ENCODE results near the gene FGF14.

Gene FGF14

DNA sequence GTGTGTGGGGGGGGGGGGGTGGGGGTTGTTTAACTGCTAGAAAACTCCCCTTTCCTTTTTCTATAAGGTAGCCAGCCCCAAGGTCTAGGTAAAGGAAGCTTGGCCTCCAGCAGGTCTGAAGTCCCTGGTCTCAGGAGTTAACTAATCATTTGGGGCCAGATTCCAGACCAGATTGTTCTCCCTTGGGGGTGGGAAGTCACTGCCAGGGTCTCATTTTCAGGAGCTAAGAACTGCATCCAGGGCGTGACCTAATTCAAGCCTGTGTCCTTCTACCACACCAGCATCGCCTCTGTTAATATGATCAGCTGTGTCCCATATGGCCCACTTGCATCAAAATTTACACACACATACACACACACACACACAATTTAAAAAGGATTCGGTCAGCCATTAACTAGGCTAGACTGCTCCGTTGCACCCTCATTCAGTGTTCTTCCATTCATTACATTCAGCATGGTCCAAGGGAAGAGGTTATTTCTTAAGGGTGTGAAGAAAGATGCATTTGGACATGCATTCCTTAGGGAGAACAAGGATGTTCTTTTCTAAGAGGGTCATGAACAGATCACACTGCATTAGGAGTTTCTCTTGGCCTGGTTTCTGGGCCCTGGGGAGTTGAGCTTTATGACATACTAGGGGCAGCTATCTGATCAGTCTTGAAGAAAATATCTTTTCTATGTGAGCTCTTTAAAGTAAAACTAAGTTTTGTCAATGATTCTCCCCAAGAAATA lies 91.0 kb downstream of the FGF14 start:
- DNase-seq (no peak), ATAC-seq (no peak)

DNA sequence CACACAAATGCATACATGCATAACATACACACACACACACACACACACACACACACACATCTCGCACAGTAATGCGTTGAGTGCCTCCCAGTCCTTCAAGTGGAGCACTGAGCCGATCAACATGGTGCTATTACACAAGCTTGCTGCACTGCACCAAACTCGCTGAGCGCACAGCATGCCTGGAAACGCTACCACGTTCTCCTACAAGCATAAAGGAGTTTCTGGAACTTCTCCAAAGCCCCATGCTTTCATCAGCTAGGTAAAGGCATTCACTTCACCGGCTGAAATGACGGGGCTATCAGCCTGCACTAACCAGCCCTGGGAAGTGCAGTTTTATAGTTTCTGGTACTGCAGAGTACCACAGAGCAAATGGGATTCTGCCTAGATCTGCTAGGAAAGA lies 92.7 kb downstream of the FGF14 start:
- no peak for ATAC-seq
- DNase-seq = no peak

DNA sequence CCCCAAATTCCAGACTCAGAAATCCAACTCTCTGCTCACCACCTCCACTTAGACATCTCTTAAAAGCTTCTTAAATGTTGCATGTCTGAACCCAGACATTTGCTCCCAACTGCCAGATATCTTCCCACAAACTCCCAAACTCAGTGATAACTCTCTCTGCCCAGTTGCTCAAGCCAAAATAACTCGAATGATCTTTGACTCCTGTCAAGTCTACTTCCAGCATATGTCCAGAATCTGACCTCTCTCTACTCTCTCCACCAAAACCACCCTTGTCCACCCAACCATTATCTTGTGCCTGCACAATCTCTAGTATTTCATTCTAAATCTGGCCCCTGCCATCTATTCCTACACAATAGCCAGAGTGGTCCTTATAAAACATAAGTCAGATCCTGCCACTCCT lies 99.3 kb downstream of the FGF14 start:
- no peak for ATAC-seq
- DNase-seq = no peak

DNA sequence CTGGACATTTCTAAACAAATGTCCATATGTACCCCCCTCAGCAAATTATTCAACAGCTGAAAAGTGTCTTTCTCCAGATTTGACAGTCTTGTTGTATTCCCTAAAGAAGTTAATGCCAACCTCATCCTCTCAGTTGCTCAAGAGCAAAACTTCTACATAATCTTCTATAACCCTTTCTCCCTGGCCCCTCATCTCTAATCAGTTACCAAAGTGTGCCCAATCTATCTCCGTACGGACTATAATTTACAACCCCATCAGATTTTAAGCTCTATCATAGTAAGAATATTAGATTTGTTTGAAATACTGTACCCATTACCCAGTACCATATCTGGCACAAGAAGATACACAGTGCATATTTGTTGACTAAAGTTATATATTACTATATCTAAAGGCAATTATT lies 101.5 kb downstream of the FGF14 start:
- no peak for DNase-seq
- no peak for ATAC-seq

DNA sequence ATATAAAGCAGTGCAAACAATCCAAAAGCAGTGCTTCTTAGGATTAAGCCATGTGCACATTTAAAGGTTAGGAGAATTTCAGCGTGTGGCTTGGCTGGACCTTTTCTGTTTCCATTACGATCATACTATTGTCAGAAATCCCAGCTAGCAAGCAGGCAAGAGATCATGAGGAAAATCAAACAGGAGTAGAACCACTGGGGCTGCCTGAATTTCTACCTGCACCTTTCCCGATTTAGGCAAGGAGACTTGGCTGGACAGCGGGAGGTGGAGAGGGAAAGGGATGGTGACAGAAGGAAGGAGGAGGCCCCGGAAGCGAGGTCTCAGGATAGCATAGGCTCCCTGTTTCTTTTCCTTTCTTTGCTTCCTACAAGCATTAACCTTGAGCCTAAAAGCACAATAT lies 102.5 kb downstream of the FGF14 start:
- DNase-seq (no peak), ATAC-seq (no peak)

DNA sequence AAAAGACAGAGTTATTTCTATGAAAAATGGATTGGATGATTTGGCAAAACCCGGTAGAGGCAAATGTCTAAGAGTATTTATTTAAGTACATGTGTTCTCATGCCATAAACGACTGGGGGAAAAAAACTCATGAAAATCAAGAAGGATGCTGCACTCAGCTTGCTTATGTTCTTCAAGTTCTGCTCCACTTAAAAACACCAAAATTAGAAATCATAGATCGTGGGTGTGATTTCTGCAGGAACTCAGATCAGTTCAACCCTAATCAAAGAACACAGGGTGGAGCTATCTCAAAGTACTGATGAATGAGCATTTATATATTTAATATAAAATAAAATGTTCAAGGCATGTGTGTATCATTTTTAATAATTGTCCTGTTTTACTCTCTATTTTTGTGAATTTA lies 103.8 kb downstream of the FGF14 start:
- DNase-seq = no peak
- ATAC-seq = no peak

DNA sequence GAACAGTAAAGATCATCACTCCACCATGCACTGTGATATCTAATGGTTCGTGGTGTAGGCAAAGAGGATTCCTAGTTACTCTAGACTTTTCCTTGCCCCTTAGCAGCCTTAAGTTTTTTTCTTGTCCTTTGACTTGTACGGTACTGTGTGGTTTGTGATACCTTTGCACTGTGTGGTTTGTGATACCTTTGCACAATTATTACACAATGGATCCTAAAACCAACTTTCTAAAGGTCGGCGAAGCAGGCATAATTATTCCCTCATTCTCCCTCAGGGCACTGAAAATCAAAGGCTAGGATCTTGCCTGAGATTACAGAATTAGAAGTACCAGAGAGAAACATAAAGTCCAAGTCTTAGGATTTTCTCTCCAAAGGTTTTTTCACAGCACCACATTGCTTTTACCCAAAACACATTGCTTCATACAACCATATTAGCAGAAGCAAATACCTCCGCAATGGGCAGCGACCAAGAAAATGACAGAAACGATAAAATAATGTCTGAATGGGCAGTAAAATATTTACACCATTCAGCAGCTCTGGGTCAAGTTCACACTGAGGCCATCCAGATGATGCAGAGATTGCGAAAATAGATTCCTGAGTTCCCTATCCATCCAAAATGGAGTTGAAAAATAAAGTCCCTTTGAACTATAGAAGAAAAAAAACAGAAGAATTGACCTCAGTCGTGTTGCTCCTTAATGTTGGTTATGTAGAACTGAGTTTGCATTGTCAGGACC lies 106.4 kb downstream of the FGF14 start:
- no peak for ATAC-seq
- no peak for DNase-seq

DNA sequence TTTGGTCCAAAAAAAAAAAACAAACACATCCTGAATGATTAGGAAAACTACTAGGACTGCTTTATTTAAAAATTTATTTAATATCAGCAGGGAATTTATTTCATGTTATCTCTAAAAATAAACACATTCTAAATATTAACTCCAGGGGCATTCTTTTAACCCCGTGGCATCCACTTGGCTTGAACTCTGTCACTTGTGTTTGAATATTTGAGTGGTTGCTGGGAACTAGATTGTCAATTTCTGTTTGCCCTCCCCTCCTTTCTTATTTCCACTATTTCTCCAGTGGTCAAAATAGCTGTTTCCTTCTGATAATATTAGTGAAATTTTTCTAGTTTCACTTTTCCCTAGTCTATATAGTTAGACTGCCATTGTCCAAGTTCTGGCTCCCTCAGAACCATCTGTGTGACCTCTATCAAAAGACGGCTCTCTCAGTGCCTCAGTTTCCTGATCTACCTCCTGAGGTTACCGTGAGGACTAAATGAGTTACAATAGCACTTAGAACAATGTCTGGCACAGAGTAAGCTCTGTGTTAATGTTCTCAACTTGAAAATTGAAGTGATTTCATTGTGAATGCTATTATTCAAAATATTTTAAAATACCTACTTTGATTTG lies 107.3 kb downstream of the FGF14 start:
- ATAC-seq (no peak), DNase-seq (no peak)

DNA sequence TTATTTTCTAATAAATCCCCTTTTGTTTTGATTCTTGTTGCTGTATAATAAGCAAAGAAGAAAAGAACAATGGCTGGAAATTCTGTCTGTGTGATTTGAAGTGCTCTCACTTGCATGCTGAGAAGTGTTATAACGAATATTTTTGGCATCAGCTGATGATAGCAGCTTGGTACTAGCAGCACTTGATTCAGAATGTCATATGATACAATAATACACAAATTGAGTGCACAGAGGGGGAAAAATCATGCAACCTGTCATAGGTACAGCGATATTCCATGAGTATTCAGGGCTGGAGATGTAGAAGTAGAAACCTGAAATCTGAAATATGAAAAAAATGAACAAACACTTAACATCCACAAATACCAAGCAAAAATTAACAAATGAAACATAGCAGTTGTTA lies 108.1 kb downstream of the FGF14 start:
- no peak for ATAC-seq
- DNase-seq = no peak

DNA sequence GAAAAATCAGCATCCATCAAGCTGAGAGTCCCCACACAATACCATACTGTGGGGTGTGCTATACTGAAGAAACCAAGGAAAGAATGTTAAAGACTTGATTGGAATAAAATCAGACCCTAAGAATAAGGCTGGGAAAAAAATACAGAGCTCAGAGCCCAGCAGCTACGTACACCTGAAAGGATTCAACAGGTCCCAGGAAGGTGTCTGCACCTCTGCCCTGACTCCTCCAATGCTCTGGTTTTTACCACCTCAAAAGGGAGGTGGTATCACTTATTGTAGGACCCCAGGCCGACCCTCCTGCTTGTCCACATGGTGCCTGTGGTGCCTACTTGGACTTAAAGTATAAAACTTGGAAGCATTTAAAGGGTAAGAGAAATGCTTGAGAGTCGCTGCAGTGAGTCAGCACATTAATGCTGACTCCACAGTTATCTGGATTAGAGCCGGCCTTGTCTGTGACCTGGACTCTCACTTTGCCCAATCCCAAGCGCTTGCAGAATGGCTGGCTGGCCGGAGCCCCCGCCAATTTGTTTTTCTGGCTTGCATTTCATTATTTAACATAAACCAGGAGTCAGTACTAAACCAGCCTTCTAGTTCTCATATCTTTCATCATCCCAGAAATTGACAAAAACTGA lies 110.1 kb downstream of the FGF14 start:
- no peak for DNase-seq

DNA sequence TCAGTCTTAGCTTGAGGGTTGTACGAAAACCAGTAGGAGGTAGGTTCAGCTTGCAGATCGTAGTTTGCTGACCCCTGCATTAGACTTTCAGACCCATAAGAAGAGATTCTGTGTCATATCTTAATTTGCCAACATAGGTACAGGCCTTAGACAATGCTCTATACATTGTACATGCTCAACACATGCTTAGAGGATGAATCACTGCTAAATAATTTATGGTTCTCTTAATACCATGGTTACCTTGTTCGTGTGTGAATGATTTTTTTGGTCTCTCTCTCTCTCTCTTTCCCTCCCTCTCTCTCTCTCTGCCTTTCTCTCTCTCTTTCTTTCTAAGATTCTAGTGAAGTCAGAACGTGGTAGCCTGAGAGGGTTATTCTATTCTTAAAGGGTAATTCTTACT lies 112.2 kb downstream of the FGF14 start:
- ATAC-seq (no peak), DNase-seq (no peak)

More for the DNA sequence above, 110.1 kb downstream of the FGF14 start:
- no peak for ATAC-seq

DNA sequence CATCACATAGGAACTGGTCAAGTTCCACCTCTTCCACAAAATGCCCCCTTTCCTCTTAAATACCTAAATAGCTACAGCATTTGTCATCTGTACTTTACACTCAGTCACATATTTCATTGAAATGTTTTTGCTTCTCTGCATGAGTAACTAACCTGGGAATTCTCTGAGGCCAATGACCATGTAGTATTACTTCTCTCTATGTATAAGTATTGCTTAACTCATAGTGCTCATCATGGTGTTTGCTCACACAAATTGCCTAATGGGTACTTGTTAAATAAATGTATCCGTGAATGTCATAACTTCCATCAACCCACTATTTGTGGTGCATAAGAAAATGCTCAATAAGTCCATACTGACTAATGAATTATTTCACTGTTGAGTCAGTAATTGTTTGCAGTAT lies 115.5 kb downstream of the FGF14 start:
- no peak for ATAC-seq
- DNase-seq = no peak

DNA sequence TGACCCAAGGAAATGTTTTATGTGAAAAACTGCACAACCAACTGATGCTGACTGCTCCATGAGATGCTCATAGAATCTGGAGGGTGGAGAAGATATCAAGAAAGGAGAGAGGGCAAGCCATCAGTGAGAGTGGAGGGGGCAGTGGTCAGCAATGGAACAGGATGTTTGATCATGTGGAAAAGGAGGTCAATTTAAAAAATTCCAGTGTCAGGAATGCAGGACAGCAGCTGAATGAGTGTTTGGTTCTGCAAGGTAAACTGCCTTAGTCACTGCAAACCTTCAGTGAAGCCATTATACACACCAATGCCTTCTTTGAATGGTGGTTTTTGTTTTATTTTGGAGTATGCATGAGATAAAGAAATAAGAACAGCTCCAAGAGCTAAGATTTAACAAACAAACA lies 121.5 kb downstream of the FGF14 start:
- ATAC-seq (no peak), DNase-seq (no peak)

DNA sequence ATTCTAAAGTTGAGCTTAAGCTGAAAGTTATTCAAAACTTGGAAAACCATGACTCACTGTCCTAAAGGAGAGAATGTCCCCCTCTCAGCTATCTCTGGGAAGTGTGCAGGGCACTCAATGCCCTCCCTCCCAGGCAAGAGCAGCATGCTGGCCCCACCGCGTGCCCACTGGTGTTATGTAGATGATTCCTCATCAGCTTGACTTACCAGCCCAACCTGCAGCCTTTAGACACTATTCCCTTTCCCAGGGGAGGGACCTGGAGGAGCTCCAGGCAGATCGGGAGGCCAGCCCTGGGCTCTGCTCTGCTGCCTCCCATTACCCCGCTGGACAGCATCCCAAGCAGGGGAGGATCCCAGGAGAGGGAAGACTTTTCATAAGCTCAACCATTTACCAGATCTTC lies 124.6 kb downstream of the FGF14 start:
- DNase-seq = no peak
- no peak for ATAC-seq

DNA sequence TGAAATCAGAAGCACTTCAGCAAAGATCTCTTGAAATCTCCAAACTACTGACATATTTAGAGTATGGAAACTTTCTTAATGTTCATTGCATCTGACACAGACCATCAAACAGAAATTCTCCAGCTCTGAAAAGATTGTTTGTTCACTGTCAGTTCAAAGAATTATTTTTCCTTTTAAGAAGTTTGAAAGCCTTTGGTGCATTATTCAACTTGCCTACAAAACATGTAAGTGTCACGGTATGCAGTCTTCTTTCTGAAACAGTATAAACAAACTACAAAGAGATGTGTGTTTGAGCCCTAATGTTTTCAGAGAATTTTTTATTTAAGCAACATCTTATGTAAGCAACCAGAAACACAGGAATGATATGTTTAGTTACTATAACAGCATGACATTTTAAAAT lies 125.4 kb downstream of the FGF14 start:
- no peak for DNase-seq
- ATAC-seq = no peak

DNA sequence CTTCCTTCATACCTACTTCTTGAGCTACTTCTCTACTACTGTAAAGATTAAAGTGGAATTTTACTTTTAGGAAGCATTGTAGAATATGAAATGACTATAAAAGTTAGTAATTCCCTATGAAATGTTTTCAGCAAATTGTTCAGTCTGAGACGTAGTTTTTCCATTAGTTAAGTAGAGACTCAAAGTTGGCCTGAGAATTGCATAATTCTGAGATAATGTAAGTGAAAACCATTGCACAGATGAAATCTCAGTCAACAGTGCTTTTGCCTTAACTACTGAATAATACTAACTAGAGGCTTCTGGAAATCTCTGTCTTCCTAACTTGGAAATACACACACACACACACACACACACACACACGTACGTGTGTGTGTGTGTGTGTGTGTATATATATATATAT lies 125.9 kb downstream of the FGF14 start:
- ATAC-seq (no peak), DNase-seq (no peak)

DNA sequence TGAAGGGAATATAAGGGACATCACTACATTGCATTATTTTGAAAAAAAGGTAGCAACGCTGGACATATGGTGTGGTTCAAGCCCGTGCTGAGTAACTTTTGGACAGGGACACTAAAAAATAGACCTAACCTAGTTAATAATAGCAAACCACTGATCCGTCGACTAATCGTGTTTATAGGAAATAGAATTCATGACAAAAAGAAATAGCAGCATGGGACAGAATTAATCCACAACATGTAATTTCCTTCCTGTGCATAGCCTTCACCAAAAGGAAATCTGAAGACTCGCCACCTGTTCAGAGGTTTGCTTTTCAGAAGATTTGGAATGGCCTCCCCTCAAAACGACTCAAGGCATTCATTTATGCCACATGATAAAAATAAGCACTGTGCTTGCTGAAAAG lies 128.7 kb downstream of the FGF14 start:
- DNase-seq (no peak), ATAC-seq (no peak)

DNA sequence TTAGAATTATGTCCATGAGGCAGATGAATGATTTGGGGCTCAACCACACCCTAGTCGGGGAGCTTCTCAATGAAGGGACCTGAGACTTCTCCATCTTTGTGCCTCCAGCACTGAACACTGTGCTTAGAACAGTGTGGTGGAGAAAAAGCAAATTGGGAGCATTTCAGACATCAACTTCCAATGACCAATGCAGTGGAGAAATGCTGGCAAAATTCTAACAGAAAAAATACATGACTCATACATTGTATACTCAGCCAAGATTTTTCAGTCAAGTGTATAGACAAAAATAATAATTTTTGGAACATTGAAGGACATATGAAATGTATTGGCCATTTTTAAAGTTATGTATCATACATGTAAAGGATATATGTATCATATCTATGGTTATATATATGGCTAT lies 134.7 kb downstream of the FGF14 start:
- no peak for DNase-seq

DNA sequence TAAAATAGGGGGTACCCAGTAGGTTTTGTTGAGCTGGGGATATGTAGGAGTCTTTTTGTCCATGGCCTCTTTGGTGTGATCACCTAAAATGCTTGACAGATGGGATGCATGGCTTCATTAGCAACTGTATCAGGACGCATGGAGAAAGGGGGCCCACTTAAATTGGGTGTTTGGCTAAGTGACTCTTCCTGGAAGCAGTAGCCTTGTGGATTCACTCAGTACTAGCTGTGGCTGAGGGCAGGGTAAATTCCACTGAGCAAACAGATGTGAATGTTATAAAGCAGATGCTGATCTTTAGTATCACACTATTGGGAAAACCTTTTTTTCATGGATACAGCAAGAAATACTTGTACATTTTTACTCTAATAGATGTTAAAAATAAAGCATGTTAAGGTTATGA lies 140.0 kb downstream of the FGF14 start:
- ATAC-seq = no peak
- no peak for DNase-seq

More for the DNA sequence above, 134.7 kb downstream of the FGF14 start:
- ATAC-seq = no peak

DNA sequence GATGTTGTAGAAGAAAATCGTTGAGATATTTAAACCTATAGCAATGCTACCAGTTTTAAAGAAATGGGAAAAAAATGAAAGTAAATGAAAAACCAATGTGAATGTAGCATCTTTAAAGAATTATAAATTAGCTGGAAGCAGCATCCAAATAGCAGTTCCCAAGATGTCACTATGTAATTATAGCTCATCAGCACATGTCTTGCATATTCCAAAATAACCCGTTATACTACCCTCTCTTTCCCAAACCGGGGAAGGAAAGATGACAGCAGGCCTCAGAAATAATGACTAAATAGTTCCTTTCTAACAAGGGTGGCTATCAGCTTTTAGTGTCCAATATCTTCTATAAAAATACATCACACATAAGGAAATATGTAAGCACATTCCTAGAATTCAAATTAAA lies 140.5 kb downstream of the FGF14 start:
- DNase-seq (no peak), ATAC-seq (no peak)

DNA sequence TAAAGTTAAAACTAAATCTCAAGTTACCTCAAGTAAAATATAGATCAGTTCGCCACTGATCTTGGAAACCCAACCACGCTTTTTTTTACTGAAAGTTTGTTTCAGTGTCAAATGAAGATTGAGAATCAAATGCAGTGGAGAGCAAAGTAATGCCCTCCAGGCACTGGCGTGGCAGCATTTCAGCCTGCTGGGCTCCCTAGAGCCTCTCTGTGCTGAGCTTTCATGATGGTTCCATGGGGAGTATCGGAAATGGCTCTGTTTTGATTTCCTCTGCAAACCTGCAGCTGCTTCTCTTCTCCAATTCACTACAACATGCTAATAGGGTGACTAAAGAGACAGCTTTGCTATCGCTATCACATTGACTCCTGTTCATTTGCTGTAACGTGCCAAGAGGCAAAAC lies 141.6 kb downstream of the FGF14 start:
- ATAC-seq (no peak), DNase-seq (no peak)

DNA sequence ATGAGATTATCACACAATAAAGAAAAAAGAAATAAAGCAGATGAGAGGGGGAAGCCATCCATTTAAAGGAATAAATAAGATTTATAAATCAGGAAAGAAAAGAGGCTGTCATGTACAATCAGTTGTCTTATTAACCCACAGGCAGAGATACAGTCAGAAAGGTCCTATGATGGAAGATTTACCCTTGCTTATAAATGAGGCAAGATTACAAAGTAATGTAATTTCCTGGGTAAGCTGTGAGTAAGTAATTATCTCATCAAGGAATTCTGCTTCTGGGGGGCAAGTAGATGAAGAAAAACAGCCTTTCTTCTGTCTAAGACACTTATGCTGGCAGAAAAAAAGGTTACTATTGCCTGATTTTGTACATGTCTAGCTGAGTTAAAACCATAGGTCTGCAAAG lies 146.4 kb downstream of the FGF14 start:
- DNase-seq = no peak
- ATAC-seq = no peak

DNA sequence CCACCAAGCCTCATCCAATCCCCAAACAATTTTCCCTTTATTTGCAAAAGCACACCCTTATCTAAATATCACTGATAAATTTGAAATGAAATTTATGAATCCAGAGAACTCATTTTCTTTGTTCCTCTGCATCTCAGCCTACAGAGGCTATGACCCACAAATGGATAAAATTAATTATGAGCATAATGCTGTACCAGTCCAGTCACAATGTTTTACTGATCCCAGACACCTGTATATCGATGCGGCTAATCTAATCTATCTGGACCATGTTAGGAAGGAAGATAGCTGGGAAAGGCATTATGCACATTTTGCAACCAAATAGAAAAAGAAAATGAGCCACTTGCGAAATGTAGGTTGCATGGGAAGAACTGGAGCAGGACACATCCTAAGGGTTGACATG lies 150.0 kb downstream of the FGF14 start:
- no peak for ATAC-seq
- no peak for DNase-seq

All from stimulated activated naive CD8-positive, alpha-beta T cell treated with anti-CD3 and anti-CD28 coated beads, Interleukin-15, Interleukin-2, amounts not matched to agents 100 U/mL and 50 U/mL, for 24 hours (primary cell).